ENCODE data around the gene PLA1A. TPM values are rescaled to one million over a fixed set of nuclear protein-coding genes. Genes with fewer than 3 reads are reported as not detected.

PLA1A gene
- total RNA-seq, 1 donor from 2014 or later, result 2.0 TPM

DNA sequence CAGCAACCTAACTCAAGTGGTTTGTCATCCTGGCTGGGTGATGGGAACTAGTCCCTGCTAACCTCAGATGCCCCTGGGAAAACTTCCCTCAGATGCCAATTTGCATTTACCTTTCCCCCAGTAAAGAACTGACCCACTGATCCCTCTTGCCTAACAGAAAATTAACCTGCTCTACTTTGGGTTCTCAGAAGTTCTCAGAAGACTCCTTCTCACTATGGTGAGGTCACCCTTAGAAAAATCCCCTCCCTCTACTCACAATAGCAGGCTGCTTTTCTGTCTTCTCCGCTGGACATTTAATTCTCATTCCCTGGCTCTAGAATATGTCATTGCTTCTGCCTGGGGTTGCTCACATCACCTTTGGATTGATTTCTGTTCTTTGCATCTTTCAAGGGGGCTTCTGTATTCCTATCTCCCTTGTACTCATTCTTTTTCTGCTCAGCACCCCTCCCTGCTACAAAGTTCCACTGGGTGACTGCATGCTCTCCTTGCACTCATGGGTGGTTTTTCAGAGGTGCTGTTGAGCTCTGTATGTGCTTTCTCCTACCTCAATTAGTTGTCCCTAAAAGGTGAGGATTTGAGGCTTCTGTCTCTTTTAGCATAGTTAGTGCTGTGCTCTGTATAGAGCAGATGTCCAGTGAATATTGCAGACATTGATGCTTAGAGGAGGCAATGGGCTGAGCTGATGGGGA, 869 bp downstream of the PLA1A start:
- intact Hi-C loops (cut with DNase I), result loop anchor here (5.0 kb wide), 1 partner anchor 79 kb away; the partner anchor contains the start of gene COX17
- ATAC-seq (no peak), DNase-seq (ENCODE audit: missing footprints) (no peak)

GRCh38 chr3:119599558-119600174, 2.0 kb downstream of the PLA1A start:
- DNase-seq (ENCODE audit: missing footprints) (no peak), ATAC-seq (no peak)
- intact Hi-C loops (cut with DNase I), result loop anchor here (2.0 to 5.0 kb wide), 2 partner anchors 35 to 78 kb away; partner anchors contain the start of gene COX17

DNA sequence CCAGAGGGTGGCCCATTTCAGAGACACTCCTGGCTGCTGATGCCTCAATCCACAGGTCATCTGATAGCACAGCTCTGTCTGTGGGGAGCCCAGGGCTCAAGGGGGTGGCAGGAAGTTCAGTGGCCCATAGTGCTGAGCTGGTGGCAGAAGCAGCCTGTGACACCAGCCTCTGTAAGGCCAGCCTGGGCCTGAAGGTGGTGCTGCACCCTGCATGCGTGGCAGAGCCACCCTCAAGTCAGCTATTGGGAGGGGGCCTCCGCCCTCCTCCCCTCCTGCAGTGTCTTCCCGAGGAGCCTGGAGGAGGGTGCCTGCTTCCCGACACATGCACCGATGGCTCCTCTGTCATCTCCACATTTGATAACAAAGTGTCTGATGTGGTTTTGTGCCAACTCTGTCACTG, 3.0 kb downstream of the PLA1A start:
- intact Hi-C loops (cut with DNase I), result loop anchor here (2.0 kb wide), 1 partner anchor 34 kb away; no protein-coding TSS in a partner anchor
- DNase-seq (ENCODE audit: missing footprints) (no peak), ATAC-seq (peak; percentile 62)

- intact Hi-C loops (cut with DNase I), result loop anchor here (2.0 kb wide), 1 partner anchor 34 kb away; no protein-coding TSS in a partner anchor
- peak; percentile 29 for ATAC-seq
- no peak for DNase-seq (ENCODE audit: missing footprints)
Measured at GRCh38 chr3:119601154-119601553, 3.5 kb downstream of the PLA1A start.

- no peak for ATAC-seq
- DNase-seq (ENCODE audit: missing footprints), result no peak
- intact Hi-C loops (cut with DNase I), result no loop called here
Measured at GRCh38 chr3:119602676-119603075, 5.0 kb downstream of the PLA1A start.

GRCh38 chr3:119604878-119605277, 7.2 kb downstream of the PLA1A start:
- intact Hi-C loops (cut with DNase I), result no loop called here
- ATAC-seq, result no peak

GRCh38 chr3:119608405-119609000, 10.8 kb downstream of the PLA1A start:
- ATAC-seq (no peak), DNase-seq (ENCODE audit: missing footprints) (no peak)
- intact Hi-C loops (cut with DNase I), result no loop called here

More at GRCh38 chr3:119604878-119605277, 7.2 kb downstream of the PLA1A start:
- DNase-seq (ENCODE audit: missing footprints), result no peak

DNA sequence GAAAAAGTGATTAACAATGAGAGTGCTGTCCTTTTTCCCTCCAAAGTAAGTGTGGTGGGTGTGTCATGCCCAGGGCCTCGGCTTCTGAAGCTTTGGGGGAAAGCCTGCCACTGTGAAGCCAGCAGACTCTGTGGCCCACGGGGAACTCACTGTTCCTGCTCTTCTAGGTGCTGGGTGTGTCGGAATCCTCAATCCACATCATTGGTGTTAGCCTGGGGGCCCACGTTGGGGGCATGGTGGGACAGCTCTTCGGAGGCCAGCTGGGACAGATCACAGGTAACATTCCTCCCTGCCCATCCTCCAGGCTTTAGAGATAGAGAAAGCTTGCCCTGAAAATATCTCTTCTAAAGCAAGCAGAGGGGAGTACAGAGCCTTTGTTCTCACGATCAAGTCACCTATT, 11.6 kb downstream of the PLA1A start:
- ATAC-seq (peak; percentile 13), DNase-seq (ENCODE audit: missing footprints) (no peak)
- intact Hi-C loops (cut with DNase I), result no loop called here

DNA sequence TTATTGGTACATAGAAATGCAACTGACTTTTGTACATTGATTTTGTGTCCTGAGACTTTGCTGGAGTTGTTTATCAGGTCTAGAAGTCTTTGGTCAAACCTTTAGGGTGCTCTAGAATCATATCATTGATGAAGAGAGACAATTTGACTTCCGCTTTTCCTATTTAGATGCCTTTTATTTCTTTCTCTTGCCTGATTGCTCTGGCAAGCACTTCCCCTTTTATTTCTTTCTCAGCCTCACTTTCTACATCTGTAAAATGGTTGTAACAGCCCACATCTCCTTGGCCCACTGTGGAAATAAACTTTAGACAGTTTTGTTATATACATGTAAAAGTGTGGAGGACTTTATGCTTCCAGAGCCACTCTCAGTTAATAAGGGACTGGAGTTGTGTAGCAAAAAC, 14.0 kb downstream of the PLA1A start:
- ATAC-seq, result no peak
- no peak for DNase-seq (ENCODE audit: missing footprints)
- intact Hi-C loops (cut with DNase I), result no loop called here

GRCh38 chr3:119613201-119613600, 15.5 kb downstream of the PLA1A start:
- intact Hi-C loops (cut with DNase I), result no loop called here
- DNase-seq (ENCODE audit: missing footprints), result no peak
- ATAC-seq, result no peak

- ATAC-seq (no peak), DNase-seq (ENCODE audit: missing footprints) (no peak)
- intact Hi-C loops (cut with DNase I), result no loop called here
Measured at GRCh38 chr3:119613872-119614271, 16.2 kb downstream of the PLA1A start.

- intact Hi-C loops (cut with DNase I), result no loop called here
- no peak for ATAC-seq
- no peak for DNase-seq (ENCODE audit: missing footprints)
Measured at GRCh38 chr3:119616056-119616455, 18.4 kb downstream of the PLA1A start.

DNA sequence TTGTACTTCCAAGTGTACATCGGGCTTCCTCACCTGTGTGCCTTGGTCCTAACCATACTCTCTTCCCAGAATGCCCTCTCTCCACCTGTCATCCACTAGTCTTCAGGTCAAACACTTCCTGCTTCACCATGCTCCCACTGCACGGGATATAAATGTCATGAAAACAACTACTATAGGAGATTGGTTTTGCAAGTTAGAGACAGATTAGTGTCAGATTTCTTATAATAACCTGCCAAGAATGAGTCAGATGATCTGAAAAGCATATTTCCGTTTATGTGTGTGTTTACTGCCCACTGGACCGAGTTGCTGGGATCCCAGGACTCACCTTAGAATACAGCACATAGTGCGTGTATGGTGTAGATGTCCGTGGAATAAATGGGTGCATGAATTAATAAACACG, 21.4 kb downstream of the PLA1A start:
- ATAC-seq, result no peak
- intact Hi-C loops (cut with DNase I), result no loop called here
- no peak for DNase-seq (ENCODE audit: missing footprints)

- DNase-seq (ENCODE audit: missing footprints), result no peak
- no peak for ATAC-seq
- intact Hi-C loops (cut with DNase I), result no loop called here
Measured at GRCh38 chr3:119620899-119621298, 23.2 kb downstream of the PLA1A start.

- no peak for DNase-seq (ENCODE audit: missing footprints)
- intact Hi-C loops (cut with DNase I), result no loop called here
- no peak for ATAC-seq
Measured at GRCh38 chr3:119624002-119624720, 26.5 kb downstream of the PLA1A start.

DNA sequence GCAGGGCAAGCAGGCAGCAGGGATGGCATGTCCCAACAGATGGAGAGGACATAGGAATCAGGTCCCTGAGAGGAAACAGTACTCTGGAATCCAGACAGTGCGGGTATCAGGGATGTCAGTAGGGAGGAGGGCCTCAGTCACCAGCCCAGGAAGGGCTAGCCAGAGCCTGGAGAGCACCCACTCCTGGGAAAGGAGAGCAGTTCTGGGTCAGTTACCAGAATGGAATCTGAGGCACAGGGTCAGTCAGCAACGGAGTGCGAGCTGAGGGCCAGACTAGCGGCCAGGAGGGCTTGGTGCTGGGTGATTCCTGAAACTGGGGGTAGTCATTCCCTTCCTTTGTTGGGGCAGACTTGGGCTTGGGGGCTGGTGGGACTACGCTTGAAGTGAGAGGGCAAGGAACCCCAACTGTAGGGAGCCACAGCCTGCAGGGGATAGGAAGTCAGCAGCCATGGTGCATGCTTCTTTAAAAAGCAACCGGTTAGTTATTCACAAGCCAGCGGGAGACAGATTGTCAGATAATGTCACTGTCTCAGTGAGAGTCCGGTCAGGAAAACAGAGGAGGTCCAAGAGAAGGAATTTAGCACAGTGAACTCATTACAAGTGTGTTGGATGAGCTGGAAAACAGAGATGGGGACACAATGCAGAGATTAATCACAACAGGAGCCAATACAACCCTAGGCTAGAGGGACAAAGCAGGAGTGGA, 27.9 kb downstream of the PLA1A start:
- intact Hi-C loops (cut with DNase I), result no loop called here
- ATAC-seq, result no peak
- DNase-seq (ENCODE audit: missing footprints), result no peak

GRCh38 chr3:119626196-119626595, 28.5 kb downstream of the PLA1A start:
- DNase-seq (ENCODE audit: missing footprints) (no peak), ATAC-seq (no peak)
- intact Hi-C loops (cut with DNase I), result no loop called here

DNA sequence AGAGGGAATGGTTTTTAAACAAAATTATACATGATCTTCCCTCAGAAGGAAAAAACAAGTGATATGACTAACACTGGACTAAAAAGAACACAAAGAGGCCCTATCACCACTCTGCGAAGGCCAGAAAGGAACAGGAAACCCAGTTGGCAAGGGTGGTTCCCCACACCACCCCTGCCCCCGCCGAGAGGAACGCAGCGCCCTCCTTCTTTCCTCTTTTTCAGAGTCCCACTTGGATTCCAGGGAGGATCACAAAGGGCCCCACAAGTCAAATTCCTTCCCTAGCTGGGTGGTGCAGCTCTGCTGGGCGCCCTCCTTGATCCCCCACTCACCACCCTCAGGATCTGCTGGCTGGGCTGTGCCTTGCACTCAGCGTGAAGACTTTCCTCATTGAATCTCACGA, 29.8 kb downstream of the PLA1A start:
- ATAC-seq, result no peak
- intact Hi-C loops (cut with DNase I), result no loop called here
- DNase-seq (ENCODE audit: missing footprints), result no peak

DNA sequence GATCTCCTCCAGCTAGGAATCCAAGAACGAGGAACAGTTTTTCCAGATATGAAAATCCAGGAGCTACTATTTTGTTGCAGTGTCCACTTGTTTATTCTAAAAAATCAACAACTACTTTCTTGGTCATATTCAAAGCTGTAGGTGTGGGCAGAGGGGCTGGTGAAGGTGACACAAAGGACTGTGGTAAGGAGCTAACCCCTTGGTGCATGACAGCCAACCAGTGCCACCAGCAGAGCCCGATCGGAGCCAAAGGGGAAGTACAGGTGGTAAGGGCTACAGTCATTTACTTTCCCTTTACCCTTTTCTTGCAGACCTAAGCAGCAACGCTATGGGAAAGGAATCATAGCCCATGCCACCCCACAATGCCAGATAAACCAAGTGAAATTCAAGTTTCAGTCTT, 30.7 kb downstream of the PLA1A start:
- intact Hi-C loops (cut with DNase I), result no loop called here
- ATAC-seq (no peak), DNase-seq (ENCODE audit: missing footprints) (no peak)
